ENCODE data around the gene CD8A. TPM values are rescaled to one million over a fixed set of nuclear protein-coding genes. Genes with fewer than 3 reads are reported as not detected.
"Not testable (repeated sequence)": the region's sequence is repeated elsewhere in the genome, so short reads cannot be mapped to it uniquely, and the experiment has no call there.

The CD8A gene
- total RNA-seq, 1 experiment from 2014 or later, result not detected

GRCh38 chr2:86741889-86742498 lies 48.7 kb downstream of the CD8A start:
- DNase-seq (ENCODE audit: low read depth), result not testable (repeated sequence)

- DNase-seq (ENCODE audit: low read depth), result not testable (repeated sequence)
These were observed 50.8 kb downstream of the CD8A start for GRCh38 chr2:86739889-86740288.

- not testable (repeated sequence) for DNase-seq (ENCODE audit: low read depth)
These were observed 51.2 kb downstream of the CD8A start for GRCh38 chr2:86739485-86739884.

GRCh38 chr2:86734896-86735295 lies 55.8 kb downstream of the CD8A start:
- DNase-seq (ENCODE audit: low read depth), result not testable (repeated sequence)

Other genes starting within 250 kb of the CD8A start
- gene CHMP3, start 227.5 kb downstream of the CD8A start, total RNA-seq (2014; rRNA removed; shearing (Covaris generic)), result 51.3 and 58.8 TPM in 2 replicates
- gene RNF103, start 167.0 kb downstream of the CD8A start, total RNA-seq (2014; rRNA removed; shearing (Covaris generic)), result 7.0 and 7.3 TPM in 2 replicates
- gene RMND5A, start 70.6 kb downstream of the CD8A start, total RNA-seq (2014; rRNA removed; shearing (Covaris generic)), result 32.1 and 42.2 TPM in 2 replicates
- not detected in 2 replicates for gene CD8B, start 71.0 kb upstream of the CD8A start, total RNA-seq (2014; rRNA removed; shearing (Covaris generic))
- 0.10 TPM in 1 of 2 replicates, not detected in the other for gene RGPD1, start 151.2 kb upstream of the CD8A start, total RNA-seq (2014; rRNA removed; shearing (Covaris generic))
- 0.17 TPM in 1 of 2 replicates, not detected in the other for gene PLGLB1, start 230.9 kb upstream of the CD8A start, total RNA-seq (2014; rRNA removed; shearing (Covaris generic))

All from HT1080 (cell line).